ENCODE data around the gene PRPF18.

- TF ChIP-seq, protein P1, sequence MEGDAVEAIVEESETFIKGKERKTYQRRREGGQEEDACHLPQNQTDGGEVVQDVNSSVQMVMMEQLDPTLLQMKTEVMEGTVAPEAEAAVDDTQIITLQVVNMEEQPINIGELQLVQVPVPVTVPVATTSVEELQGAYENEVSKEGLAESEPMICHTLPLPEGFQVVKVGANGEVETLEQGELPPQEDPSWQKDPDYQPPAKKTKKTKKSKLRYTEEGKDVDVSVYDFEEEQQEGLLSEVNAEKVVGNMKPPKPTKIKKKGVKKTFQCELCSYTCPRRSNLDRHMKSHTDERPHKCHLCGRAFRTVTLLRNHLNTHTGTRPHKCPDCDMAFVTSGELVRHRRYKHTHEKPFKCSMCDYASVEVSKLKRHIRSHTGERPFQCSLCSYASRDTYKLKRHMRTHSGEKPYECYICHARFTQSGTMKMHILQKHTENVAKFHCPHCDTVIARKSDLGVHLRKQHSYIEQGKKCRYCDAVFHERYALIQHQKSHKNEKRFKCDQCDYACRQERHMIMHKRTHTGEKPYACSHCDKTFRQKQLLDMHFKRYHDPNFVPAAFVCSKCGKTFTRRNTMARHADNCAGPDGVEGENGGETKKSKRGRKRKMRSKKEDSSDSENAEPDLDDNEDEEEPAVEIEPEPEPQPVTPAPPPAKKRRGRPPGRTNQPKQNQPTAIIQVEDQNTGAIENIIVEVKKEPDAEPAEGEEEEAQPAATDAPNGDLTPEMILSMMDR (IDR thresholded peaks at IDR 0.05): no peak
- no peak for TF ChIP-seq POLR2A (IDR thresholded peaks at IDR 0.05)
Measured at GRCh38 chr10:13649844-13650520, 63.2 kb downstream of the PRPF18 start.
